Glomerular endothelial cell (primary cell): ENCODE results near the gene SRCAP. TPM values are rescaled to one million over a fixed set of nuclear protein-coding genes. Genes with fewer than 3 reads are reported as not detected.

Source experiments
- DNase-seq: peaks from one replicate; pipeline ENCODE4 v3.0.0-alpha.2; 2011; ENCODE audit warnings: low read depth, low spot score; ENCODE audit errors: extremely low read depth
- total RNA-seq: library from RNA; depleted of rRNA; stranded (reverse); fragments of >200 nt; gene quantifications from 2 replicates; pipeline ENCODE4 v1.2.3, GENCODE V29; 2015

SRCAP gene
- total RNA-seq, 1 donor from 2014 or later, result 49.5 TPM

GRCh38 chr16:30728321-30728720 is 29.4 kb downstream of the SRCAP start:
- no peak for DNase-seq

- DNase-seq, result no peak
Measured at GRCh38 chr16:30728899-30729672, 30.1 kb downstream of the SRCAP start.

GRCh38 chr16:30731411-30731810 is 32.4 kb downstream of the SRCAP start:
- DNase-seq, result no peak

- DNase-seq, result no peak
Measured at GRCh38 chr16:30736995-30737793, 38.2 kb downstream of the SRCAP start.

GRCh38 chr16:30737794-30738648 is 39.0 kb downstream of the SRCAP start:
- no peak for DNase-seq

- no peak for DNase-seq
Measured at GRCh38 chr16:30738984-30739951, 40.3 kb downstream of the SRCAP start.

- DNase-seq, result no peak
Measured at GRCh38 chr16:30740364-30741251, 41.6 kb downstream of the SRCAP start.

- peak; percentile 78 for DNase-seq
Measured at GRCh38 chr16:30741461-30741914, 42.5 kb downstream of the SRCAP start.

- no peak for DNase-seq
Measured at GRCh38 chr16:30743716-30744115, 44.7 kb downstream of the SRCAP start.

GRCh38 chr16:30744183-30744582 is 45.2 kb downstream of the SRCAP start:
- DNase-seq, result no peak

- DNase-seq, result no peak
Measured at GRCh38 chr16:30745082-30745481, 46.1 kb downstream of the SRCAP start.

- no peak for DNase-seq
Measured at GRCh38 chr16:30746638-30747175, 47.7 kb downstream of the SRCAP start.

- no peak for DNase-seq
Measured at GRCh38 chr16:30747331-30747730, 48.4 kb downstream of the SRCAP start.

GRCh38 chr16:30747799-30748633 is 49.0 kb downstream of the SRCAP start, which contains the start of gene PHKG2:
Gene PHKG2, plus strand, starts transcription at chr16:30748425. Its CDS starts 396 bp downstream, at chr16:30748821.
- DNase-seq, result peak; percentile 88

GRCh38 chr16:30748634-30749445 is 49.9 kb downstream of the SRCAP start:
- DNase-seq, result no peak

- no peak for DNase-seq
Measured at GRCh38 chr16:30750201-30750600, 51.2 kb downstream of the SRCAP start.
